Testis (tissue), 3 donors: ENCODE data around the gene C1orf198. TPM values are rescaled to one million over a fixed set of nuclear protein-coding genes. Genes with fewer than 3 reads are reported as not detected.

Experiments
- DNase-seq: peaks from one replicate; pipeline ENCODE4 v3.0.0-alpha.2; 2019
- H3K27ac ChIP-seq, 2 donors: fragments of 200-600 bp; sonication (generic); one replicate each; pipeline ENCODE4 v1.5.1; 2019
- H3K27me3 ChIP-seq: fragments of 200-600 bp; sonication (generic); one replicate; pipeline ENCODE4 v1.5.1; 2019
- H3K36me3 ChIP-seq: fragments of 200-600 bp; sonication (generic); one replicate; pipeline ENCODE4 v1.5.1; 2017; ENCODE audit warnings: low read depth; ENCODE audit errors: missing control alignments
- H3K4me1 ChIP-seq: fragments of 200-600 bp; sonication (generic); one replicate; pipeline ENCODE4 v1.5.1; 2019
- H3K4me3 ChIP-seq, 2 donors: fragments of 200-600 bp; sonication (generic); one replicate each; pipeline ENCODE4 v1.5.1; 2017 to 2019
- H3K9me3 ChIP-seq: fragments of 200-600 bp; sonication (generic); one replicate; pipeline ENCODE4 v1.5.1; 2017
- POLR2A ChIP-seq: fragments of 450-650 bp; IDR thresholded peaks from one replicate; pipeline ENCODE4 v1.6.1; 2017; ENCODE audit warnings: antibody characterized with exemption, mild to moderate bottlenecking, moderate library complexity
- WGBS, 2 donors: methylation state at CpG; one replicate each; pipeline ENCODE4 v1.1.5; 2018; 5-methylcytosine and 5-hydroxymethylcytosine counted together
- intact Hi-C: fragments of 100-400 bp; cut with DNase I; formaldehyde crosslinking; loops from one replicate; pipeline ENCODE4 v1.15.1; 2023; ENCODE audit warnings: low total_unique reads
- polyA plus RNA-seq: library from polyadenylated mRNA; stranded (reverse); fragments of 350-450 nt; fragmentation: Illumina TruSeq; extraction: RNeasy Lipid Tissue Mini Kit (QIAGEN cat#74804); gene quantifications from one replicate; pipeline ENCODE4 v1.2.3, GENCODE V29; 2014; ENCODE audit warnings: low read depth, low replicate concordance; ENCODE audit not compliant: insufficient read depth
- small RNA-seq, 2 donors: library from RNA; depleted of rRNA; stranded (forward); fragments of <200 nt; gene quantifications; one replicate each; pipeline ENCODE3, GENCODE V24; 2016
- total RNA-seq, 2 donors: library from RNA; depleted of rRNA; stranded (reverse); fragments of >200 nt; gene quantifications; one replicate each; pipeline ENCODE4 v1.2.3, GENCODE V29; 2016
- TF ChIP-seq, protein P1 (sequence below), 3 experiments: fragments of 450-650 bp in 2 of 3; fragments of 200-600 bp in 1 of 3; sonication (generic) in 1 of 3; IDR thresholded peaks; one replicate each; pipeline ENCODE4 v1.5.1; 2016 to 2019; ENCODE audit warnings: antibody characterized with exemption in 3 of 3, mild to moderate bottlenecking in 2 of 3, moderate library complexity in 1 of 3

The C1orf198 gene
- total and polyA plus RNA-seq, 3 donors from 2014 or later, result 14.6 to 26.6 (median 20.2) TPM

DNA sequence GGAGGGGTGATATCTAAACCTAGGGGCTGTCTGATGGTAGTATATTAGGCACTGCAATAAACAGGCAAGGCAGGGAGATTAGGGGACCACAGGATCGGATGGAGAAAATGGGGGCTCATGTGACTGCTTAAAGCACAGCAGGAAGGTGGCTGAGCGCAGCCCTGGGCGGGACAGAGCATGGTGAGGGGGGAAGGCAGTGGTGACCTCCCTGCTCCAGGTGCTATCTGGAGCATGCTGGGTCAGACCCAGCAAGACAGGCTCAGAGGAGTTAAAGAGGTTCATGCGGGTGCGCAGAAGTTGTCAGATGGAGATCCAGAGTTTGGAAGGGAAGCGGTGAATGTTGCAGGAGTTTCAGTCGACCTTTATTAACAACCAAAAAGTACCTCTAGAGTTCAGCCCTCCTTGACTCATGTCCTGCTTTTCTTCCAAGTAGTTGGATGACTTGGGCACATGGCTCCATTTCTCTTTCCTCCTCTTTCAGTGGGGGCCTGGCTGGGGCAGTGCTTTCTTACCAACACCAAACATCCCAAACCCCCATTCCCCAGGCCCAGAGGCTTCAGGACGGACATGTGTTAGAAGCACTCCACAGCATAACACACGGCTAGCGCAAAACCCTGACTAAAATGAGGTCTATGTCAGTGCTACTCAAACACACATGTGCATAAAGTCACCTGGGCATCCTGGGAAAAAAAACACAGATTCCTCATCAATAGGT, 79.6 kb downstream of the C1orf198 start:
- Histone ChIP-seq H3K27ac (no peak overlapping the region), H3K9me3 (no peaks in the 10 kb centered on the region), H3K36me3 (no peaks in the 10 kb centered on the region), H3K4me1 (no peaks in the 10 kb centered on the region), H3K27me3 (no peaks in the 10 kb centered on the region), H3K4me3 (no peak overlapping the region)
- TF ChIP-seq, protein P1, sequence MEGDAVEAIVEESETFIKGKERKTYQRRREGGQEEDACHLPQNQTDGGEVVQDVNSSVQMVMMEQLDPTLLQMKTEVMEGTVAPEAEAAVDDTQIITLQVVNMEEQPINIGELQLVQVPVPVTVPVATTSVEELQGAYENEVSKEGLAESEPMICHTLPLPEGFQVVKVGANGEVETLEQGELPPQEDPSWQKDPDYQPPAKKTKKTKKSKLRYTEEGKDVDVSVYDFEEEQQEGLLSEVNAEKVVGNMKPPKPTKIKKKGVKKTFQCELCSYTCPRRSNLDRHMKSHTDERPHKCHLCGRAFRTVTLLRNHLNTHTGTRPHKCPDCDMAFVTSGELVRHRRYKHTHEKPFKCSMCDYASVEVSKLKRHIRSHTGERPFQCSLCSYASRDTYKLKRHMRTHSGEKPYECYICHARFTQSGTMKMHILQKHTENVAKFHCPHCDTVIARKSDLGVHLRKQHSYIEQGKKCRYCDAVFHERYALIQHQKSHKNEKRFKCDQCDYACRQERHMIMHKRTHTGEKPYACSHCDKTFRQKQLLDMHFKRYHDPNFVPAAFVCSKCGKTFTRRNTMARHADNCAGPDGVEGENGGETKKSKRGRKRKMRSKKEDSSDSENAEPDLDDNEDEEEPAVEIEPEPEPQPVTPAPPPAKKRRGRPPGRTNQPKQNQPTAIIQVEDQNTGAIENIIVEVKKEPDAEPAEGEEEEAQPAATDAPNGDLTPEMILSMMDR (IDR thresholded peaks at IDR 0.05), result no peak
- TF ChIP-seq POLR2A, result no peak
- WGBS, 2 donors, result 88 to 92% methylated on average over 10 of the region's 10 CpGs
- intact Hi-C loops, result no loop called here
- no peak for DNase-seq

DNA sequence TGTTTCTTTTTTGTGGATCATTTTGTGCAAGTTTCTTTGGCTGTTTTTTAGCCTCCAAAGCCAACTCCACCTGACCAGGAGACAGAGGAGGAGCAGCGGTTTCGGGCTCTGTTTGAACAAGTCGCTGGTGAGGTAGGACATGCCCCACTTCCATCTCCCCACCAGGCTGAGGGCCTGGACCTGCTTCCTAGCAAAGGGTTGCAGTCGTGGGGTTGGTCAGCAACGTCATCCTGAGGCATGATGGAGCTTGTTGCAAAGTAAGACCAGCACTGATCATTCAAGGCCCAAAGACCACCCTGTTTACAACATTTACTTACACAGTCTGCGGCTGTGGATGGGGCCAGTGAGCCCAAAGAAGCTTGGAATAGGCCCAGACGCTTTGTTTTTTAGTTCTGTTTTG, 80.8 kb downstream of the C1orf198 start:
- Histone ChIP-seq H3K27me3 (no peaks in the 10 kb centered on the region), H3K4me1 (no peaks in the 10 kb centered on the region), H3K4me3 (no peak overlapping the region), H3K27ac (no peak overlapping the region), H3K36me3 (no peaks in the 10 kb centered on the region), H3K9me3 (no peaks in the 10 kb centered on the region)
- DNase-seq, result no peak
- no peak for TF ChIP-seq POLR2A
- TF ChIP-seq, protein P1 (IDR thresholded peaks at IDR 0.05), result no peak
- 93 to 94% methylated on average over 7 of the region's 7 CpGs for WGBS, 2 donors
- intact Hi-C loops, result no loop called here

Small RNA genes lying within 50 kb of the gene (small RNA-seq; reads per million reads assigned to genes)
- 0 reads per million in 2 donors for gene RN7SL837P
- 0 reads per million in 2 donors for gene RNA5SP79

Other genes with a start within 250 kb of the C1orf198 start
- 10 to 100 TPM; 29.4 to 34.6 TPM for gene COG2, start 226.0 kb downstream of the C1orf198 start, total RNA-seq
- 23.7 TPM for gene COG2, start 226.0 kb downstream of the C1orf198 start, polyA plus RNA-seq
- 1 to 10 TPM; 3.3 to 4.6 TPM for gene AGT, start 154.4 kb downstream of the C1orf198 start, total RNA-seq
- 10.7 TPM for gene AGT, start 154.4 kb downstream of the C1orf198 start, polyA plus RNA-seq
- under 1 TPM; 0.16 to 0.25 TPM for gene CAPN9, start 121.1 kb downstream of the C1orf198 start, total RNA-seq
- 0.34 TPM for gene CAPN9, start 121.1 kb downstream of the C1orf198 start, polyA plus RNA-seq
- gene TTC13, start 110.3 kb upstream of the C1orf198 start, total RNA-seq, result 10 to 100 TPM; 10.2 to 18.5 TPM
- 7.5 TPM for gene TTC13, start 110.3 kb upstream of the C1orf198 start, polyA plus RNA-seq
- 10 to 100 TPM; 35.4 to 40.7 TPM for gene ARV1, start 110.6 kb upstream of the C1orf198 start, total RNA-seq
- 71.7 TPM for gene ARV1, start 110.6 kb upstream of the C1orf198 start, polyA plus RNA-seq
- 10 to 100 TPM in 1 of 2 donors, 1 to 10 TPM in 1; 8.4 to 11.3 TPM for gene FAM89A, start 171.7 kb upstream of the C1orf198 start, total RNA-seq
- gene FAM89A, start 171.7 kb upstream of the C1orf198 start, polyA plus RNA-seq, result 5.6 TPM